GM12891 (cell line): ENCODE results near the gene TTLL8.
A peak's percentile ranks its signal among the peaks of the same experiment; 100 is the strongest.
"Not testable (repeated sequence)": the region's sequence is repeated elsewhere in the genome, so short reads cannot be mapped to it uniquely, and the experiment has no call there.

Experiments used
- DNase-seq: peaks from one replicate; pipeline ENCODE4 v3.0.0; 2011; ENCODE audit warnings: low spot score; ENCODE audit not compliant: insufficient read length
- FAIRE-seq: peaks from 2 replicates; lab custom pipeline; 2011; peaks lifted over from hg19 to GRCh38; lab: Jason Lieb, UNC
- PAX5 ChIP-seq: IDR thresholded peaks from 2 replicates; pipeline ENCODE4 v1.6.1; 2011; ENCODE audit warnings: low read length, moderate library complexity, mild to moderate bottlenecking; ENCODE audit not compliant: insufficient read depth, severe bottlenecking
- POLR2A ChIP-seq: IDR thresholded peaks from 2 replicates; pipeline ENCODE4 v1.6.1; 2011; ENCODE audit warnings: low read depth, low read length, control low read depth
- POLR2AphosphoS5 ChIP-seq: IDR thresholded peaks from 2 replicates; pipeline ENCODE4 v1.6.1; 2011; ENCODE audit warnings: low read depth, low read length, control low read depth
- POU2F2 ChIP-seq: IDR thresholded peaks from 2 replicates; pipeline ENCODE4 v1.6.1; 2011; ENCODE audit warnings: low read depth, mild to moderate bottlenecking, control low read depth, low read length, moderate library complexity
- SPI1 ChIP-seq: IDR thresholded peaks from 2 replicates; pipeline ENCODE4 v1.6.1; 2011; ENCODE audit warnings: low read depth, low read length, control low read depth
- TAF1 ChIP-seq: IDR thresholded peaks from 2 replicates; pipeline ENCODE4 v1.6.1; 2011; ENCODE audit warnings: low read depth, low read length, control low read depth

Gene TTLL8

GRCh38 chr22:50091092-50091768 lies 33.1 kb upstream of the TTLL8 start:
- FAIRE-seq (no peak), DNase-seq (no peak)
- TF ChIP-seq PAX5 = no peak
- TF ChIP-seq POLR2AphosphoS5 = no peak
- no peak for TF ChIP-seq POU2F2
- no peak for TF ChIP-seq POLR2A
- TF ChIP-seq TAF1 = no peak
- no peak for TF ChIP-seq SPI1

GRCh38 chr22:50090412-50090714 lies 32.3 kb upstream of the TTLL8 start:
- no peak for DNase-seq
- TF ChIP-seq POLR2A (no peak), POLR2AphosphoS5 (no peak), POU2F2 (no peak), TAF1 (no peak), SPI1 (no peak), PAX5 (no peak)
- no peak for FAIRE-seq

- TF ChIP-seq POLR2A (no peak), POU2F2 (no peak), SPI1 (no peak), PAX5 (no peak), TAF1 (no peak), POLR2AphosphoS5 (no peak)
- no peak for DNase-seq
- no peak for FAIRE-seq
These were observed 31.7 kb upstream of the TTLL8 start, which contains the start of gene MOV10L1 for GRCh38 chr22:50089682-50090411. Gene MOV10L1 (plus strand): TSS chr22:50090006. CDS start chr22:50090089, 83 bp downstream.

GRCh38 chr22:50089231-50089630 lies 31.1 kb upstream of the TTLL8 start:
- TF ChIP-seq PAX5 (no peak), SPI1 (no peak), TAF1 (no peak), POU2F2 (no peak), POLR2A (no peak), POLR2AphosphoS5 (no peak)
- DNase-seq (no peak), FAIRE-seq (no peak)

- TF ChIP-seq PAX5 (no peak), TAF1 (no peak), POLR2AphosphoS5 (no peak), POU2F2 (no peak), SPI1 (no peak), POLR2A (no peak)
- DNase-seq (no peak), FAIRE-seq (no peak)
These were observed 30.0 kb upstream of the TTLL8 start for GRCh38 chr22:50088096-50088495.

DNA sequence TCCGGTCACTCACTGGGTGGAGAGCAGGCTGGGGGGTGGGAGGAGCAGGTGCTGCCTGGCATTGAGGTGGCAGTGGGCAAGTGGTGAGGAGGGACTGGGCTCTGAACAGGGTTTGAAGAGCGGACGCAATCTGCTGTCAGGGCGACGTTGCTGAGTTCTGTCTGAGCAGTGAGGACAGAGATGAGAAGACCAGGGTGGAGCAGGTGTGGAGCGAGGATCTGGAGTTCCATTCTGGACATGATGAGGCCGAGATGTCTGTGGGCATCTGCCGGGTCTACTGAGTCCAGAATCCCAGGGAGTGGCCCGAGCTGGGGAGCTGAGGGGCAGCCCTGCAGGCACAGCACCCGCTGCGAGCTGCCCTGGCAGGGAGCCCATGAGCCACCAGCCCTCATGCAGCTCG lies 29.5 kb upstream of the TTLL8 start:
- no peak for FAIRE-seq
- no peak for TF ChIP-seq POU2F2
- no peak for TF ChIP-seq TAF1
- TF ChIP-seq POLR2AphosphoS5 = no peak
- TF ChIP-seq PAX5 = no peak
- no peak for TF ChIP-seq SPI1
- TF ChIP-seq POLR2A = no peak
- no peak for DNase-seq

GRCh38 chr22:50086975-50087374 lies 28.9 kb upstream of the TTLL8 start:
- not testable (repeated sequence) for DNase-seq, FAIRE-seq

GRCh38 chr22:50086526-50086925 lies 28.4 kb upstream of the TTLL8 start:
- TF ChIP-seq POU2F2 = no peak
- TF ChIP-seq POLR2AphosphoS5 = no peak
- TF ChIP-seq POLR2A = no peak
- TF ChIP-seq SPI1 = no peak
- TF ChIP-seq TAF1 = no peak
- no peak for TF ChIP-seq PAX5
- FAIRE-seq (no peak), DNase-seq (no peak)

GRCh38 chr22:50085211-50085972 lies 27.3 kb upstream of the TTLL8 start, which contains the start of gene MLC1:
Gene MLC1 (minus strand): TSS chr22:50085426. CDS start chr22:50084902, 524 bp downstream.
- DNase-seq = no peak
- peak; percentile 78 for FAIRE-seq
- TF ChIP-seq SPI1 (no peak), POLR2A (no peak), TAF1 (no peak), PAX5 (no peak)
